ENCODE results near the gene PCSK1. TPM values are rescaled to one million over a fixed set of nuclear protein-coding genes. Genes with fewer than 3 reads are reported as not detected.

Gene PCSK1
- total RNA-seq, 4 donors from 2014 or later, result 0.14 to 0.88 TPM; not detected in 2

DNA sequence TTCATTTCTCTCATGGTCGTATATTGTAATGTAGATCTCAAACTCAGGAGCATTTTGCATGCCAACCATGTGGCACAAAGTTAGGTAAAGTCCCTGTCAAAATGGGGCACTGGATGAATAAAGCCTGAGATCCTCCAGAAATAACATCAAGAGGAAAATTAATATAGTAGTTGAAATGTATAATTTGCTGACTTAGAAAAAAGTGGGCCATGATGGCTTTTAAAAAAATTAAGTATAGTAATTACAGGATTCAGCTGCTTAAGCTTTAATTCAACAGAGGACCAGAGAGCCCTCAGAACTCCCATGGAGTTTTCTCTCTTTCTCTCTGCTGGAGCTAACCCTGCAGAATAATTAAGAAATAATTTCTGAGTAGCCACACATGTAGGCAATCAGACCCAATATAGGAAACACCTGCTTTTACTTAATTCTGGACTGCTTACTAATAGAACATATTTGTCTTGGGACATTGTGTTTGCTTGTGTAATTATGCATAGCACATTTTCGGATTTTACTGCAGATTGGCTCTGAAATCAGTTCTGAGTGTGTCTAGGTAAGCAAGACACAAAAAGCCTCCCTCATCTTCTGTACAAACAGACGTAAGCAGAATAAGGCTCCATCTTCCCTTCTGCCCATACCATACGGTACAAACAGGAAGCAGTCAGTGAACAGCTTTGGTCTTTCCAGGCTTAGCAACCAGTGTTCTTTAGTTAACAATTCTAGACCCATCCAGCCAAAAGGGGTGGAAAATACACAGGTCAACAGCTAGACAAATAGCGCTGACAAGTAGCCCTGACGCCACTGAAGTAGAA is 26.5 kb upstream of the PCSK1 start:
- no peak for DNase-seq
- H3K27me3 ChIP-seq, result no peaks in the 10 kb centered on the region
- H3K4me3 ChIP-seq, result no peak overlapping the region
- no peak overlapping the region for H3K27ac ChIP-seq
- H3K9me3 ChIP-seq, result no peaks in the 10 kb centered on the region
- no peaks in the 10 kb centered on the region for H3K4me1 ChIP-seq
- TF ChIP-seq CTCF (IDR thresholded peaks at IDR 0.05) (no peak), POLR2A (IDR thresholded peaks at IDR 0.05) (no peak)
- intact Hi-C loops (cut with DNase I; ENCODE audit: low total_unique reads), result no loop called here
- H3K36me3 ChIP-seq, result no peaks in the 10 kb centered on the region

- no peaks in the 10 kb centered on the region for H3K27me3 ChIP-seq
- intact Hi-C loops (cut with DNase I; ENCODE audit: low total_unique reads), result no loop called here
- DNase-seq, result no peak
- no peak overlapping the region for H3K27ac ChIP-seq
- no peak overlapping the region for H3K4me3 ChIP-seq
- H3K4me1 ChIP-seq, result no peaks in the 10 kb centered on the region
- TF ChIP-seq POLR2A (IDR thresholded peaks at IDR 0.05), result no peak
- no peak for TF ChIP-seq CTCF (IDR thresholded peaks at IDR 0.05)
- no peaks in the 10 kb centered on the region for H3K9me3 ChIP-seq
- H3K36me3 ChIP-seq, result no peaks in the 10 kb centered on the region
Observed at GRCh38 chr5:96458176-96458575, 25.1 kb upstream of the PCSK1 start.

DNA sequence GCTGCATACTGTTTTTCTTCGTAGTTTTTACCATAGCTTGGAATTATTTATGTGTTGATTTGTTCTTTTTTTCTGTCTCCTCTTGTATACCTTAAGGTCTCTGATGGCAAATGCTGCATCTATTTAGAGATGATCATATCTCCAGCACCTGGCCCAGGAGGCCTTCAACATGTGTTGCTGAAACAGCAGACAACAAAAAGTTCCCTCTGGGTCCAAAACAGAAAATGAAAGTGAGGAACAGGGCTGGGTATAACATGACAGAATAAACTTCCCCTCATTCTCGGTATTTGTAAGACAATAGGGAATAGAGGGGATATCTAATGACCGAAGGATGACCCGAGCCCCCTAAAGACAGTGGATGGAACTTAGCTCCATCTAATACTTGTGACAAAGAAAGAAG is 22.7 kb upstream of the PCSK1 start:
- no peak for DNase-seq
- Histone ChIP-seq H3K4me1 (no peaks in the 10 kb centered on the region), H3K36me3 (no peaks in the 10 kb centered on the region), H3K27ac (no peak overlapping the region), H3K27me3 (no peaks in the 10 kb centered on the region), H3K4me3 (no peak overlapping the region), H3K9me3 (no peaks in the 10 kb centered on the region)
- no peak for TF ChIP-seq POLR2A (IDR thresholded peaks at IDR 0.05)
- TF ChIP-seq CTCF (IDR thresholded peaks at IDR 0.05), result no peak
- intact Hi-C loops (cut with DNase I; ENCODE audit: low total_unique reads), result no loop called here

- Histone ChIP-seq H3K36me3 (no peaks in the 10 kb centered on the region), H3K27ac (no peak overlapping the region), H3K4me3 (no peak overlapping the region), H3K9me3 (no peaks in the 10 kb centered on the region), H3K4me1 (no peaks in the 10 kb centered on the region), H3K27me3 (no peaks in the 10 kb centered on the region)
- intact Hi-C loops (cut with DNase I; ENCODE audit: low total_unique reads), result no loop called here
- TF ChIP-seq CTCF (IDR thresholded peaks at IDR 0.05), result no peak
- TF ChIP-seq POLR2A (IDR thresholded peaks at IDR 0.05), result no peak
- no peak for DNase-seq
Observed at GRCh38 chr5:96453394-96453793, 20.3 kb upstream of the PCSK1 start.

DNA sequence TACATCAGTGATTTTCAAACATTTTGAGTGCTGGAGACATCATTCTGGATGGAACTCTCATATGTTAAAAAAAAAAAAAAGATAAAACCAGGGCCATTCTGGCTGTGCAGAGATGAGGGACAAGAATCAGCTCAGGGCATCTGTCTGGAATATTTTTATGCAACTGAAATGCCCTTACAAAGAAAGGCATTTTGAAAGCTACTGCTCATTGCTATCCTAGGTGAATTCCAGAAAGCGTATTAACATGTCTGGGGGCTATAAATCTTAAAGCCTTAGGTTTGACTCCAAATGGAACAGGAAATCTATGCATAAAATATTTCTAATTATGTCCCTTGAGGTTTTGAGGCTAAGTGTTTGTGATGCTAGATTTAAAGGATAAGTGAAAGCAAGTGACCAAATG is 14.9 kb upstream of the PCSK1 start:
- Histone ChIP-seq H3K27me3 (no peaks in the 10 kb centered on the region), H3K36me3 (no peaks in the 10 kb centered on the region), H3K27ac (no peak overlapping the region), H3K4me1 (no peaks in the 10 kb centered on the region), H3K9me3 (no peaks in the 10 kb centered on the region), H3K4me3 (no peak overlapping the region)
- TF ChIP-seq CTCF (IDR thresholded peaks at IDR 0.05) (no peak), POLR2A (IDR thresholded peaks at IDR 0.05) (no peak)
- DNase-seq, result no peak
- intact Hi-C loops (cut with DNase I; ENCODE audit: low total_unique reads), result no loop called here
